Fibroblast of villous mesenchyme (primary cell): ENCODE data around the gene MACROD1. TPM values are rescaled to one million over a fixed set of nuclear protein-coding genes. Genes with fewer than 3 reads are reported as not detected.

ENCODE experiments used
- DNase-seq: peaks from one replicate; pipeline ENCODE4 v3.0.0-alpha.2; 2010; ENCODE audit warnings: low read depth
- H3K4me3 ChIP-seq: 2 replicates; pipeline ENCODE4 v1.5.1; 2011; ENCODE audit warnings: low read depth, mild to moderate bottlenecking, low read length
- small RNA-seq: library from RNA; depleted of rRNA; stranded (forward); fragments of <200 nt; gene quantifications from one replicate; pipeline ENCODE3, GENCODE V24; 2012
- total RNA-seq: library from RNA; depleted of rRNA; stranded (reverse); fragments of >200 nt; gene quantifications from 2 replicates; pipeline ENCODE4 v1.2.3, GENCODE V29; 2012
- TF ChIP-seq, protein P1 (sequence below): IDR thresholded peaks from 2 replicates; pipeline ENCODE4 v1.5.1; 2012; ENCODE audit warnings: low read depth, mild to moderate bottlenecking, low read length; ENCODE audit not compliant: insufficient read depth

The MACROD1 gene
- total RNA-seq, 1 donor = 8.6 TPM

GRCh38 chr11:63961608-63962412 is 204.1 kb downstream of the MACROD1 start:
- DNase-seq = peak; percentile 87
- no peak overlapping the region for H3K4me3 ChIP-seq
- TF ChIP-seq, protein P1, sequence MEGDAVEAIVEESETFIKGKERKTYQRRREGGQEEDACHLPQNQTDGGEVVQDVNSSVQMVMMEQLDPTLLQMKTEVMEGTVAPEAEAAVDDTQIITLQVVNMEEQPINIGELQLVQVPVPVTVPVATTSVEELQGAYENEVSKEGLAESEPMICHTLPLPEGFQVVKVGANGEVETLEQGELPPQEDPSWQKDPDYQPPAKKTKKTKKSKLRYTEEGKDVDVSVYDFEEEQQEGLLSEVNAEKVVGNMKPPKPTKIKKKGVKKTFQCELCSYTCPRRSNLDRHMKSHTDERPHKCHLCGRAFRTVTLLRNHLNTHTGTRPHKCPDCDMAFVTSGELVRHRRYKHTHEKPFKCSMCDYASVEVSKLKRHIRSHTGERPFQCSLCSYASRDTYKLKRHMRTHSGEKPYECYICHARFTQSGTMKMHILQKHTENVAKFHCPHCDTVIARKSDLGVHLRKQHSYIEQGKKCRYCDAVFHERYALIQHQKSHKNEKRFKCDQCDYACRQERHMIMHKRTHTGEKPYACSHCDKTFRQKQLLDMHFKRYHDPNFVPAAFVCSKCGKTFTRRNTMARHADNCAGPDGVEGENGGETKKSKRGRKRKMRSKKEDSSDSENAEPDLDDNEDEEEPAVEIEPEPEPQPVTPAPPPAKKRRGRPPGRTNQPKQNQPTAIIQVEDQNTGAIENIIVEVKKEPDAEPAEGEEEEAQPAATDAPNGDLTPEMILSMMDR = no peak

DNA sequence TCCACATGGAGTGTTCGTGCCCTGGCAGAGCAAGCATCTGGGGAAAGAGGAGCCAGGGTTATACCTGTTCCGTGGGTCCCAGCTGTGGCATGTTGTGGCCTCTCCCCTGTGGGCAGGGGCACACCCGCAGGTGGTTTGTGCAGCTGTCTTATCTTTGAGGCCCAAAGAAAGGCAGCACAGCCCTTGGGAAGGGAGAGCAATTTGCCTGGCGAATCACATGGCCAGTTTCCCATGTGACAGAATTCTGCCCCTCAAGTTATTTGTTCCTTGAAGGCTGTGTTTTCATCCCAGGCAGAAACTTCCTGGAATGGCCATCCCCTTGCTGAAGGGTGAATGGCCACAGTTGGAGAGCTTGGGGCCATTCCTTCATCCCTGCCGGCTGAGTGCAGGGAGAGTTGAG is 207.9 kb downstream of the MACROD1 start:
- no peak overlapping the region for H3K4me3 ChIP-seq
- TF ChIP-seq, protein P1 = no peak
- no peak for DNase-seq

DNA sequence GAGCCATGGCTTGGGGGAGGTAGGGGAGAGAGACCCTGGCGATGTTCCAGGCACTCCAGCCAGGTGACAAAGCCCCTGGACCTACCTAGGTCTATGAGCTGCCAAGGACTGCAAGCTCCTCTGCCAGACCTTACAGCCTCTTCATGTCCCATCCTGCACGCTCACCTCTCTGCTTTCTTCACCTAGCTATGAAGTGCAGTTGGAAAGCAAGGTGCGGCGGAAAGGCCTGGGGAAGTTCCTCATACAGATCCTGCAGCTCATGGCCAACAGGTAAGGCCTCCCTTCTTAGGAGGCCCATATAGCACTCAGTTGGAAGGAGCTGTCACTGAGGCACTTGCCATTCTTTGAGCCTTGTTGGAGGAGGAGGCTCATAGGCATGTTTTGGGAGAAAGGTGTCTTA is 213.3 kb downstream of the MACROD1 start:
- TF ChIP-seq, protein P1 = no peak
- no peak for DNase-seq
- H3K4me3 ChIP-seq = no peak overlapping the region

DNA sequence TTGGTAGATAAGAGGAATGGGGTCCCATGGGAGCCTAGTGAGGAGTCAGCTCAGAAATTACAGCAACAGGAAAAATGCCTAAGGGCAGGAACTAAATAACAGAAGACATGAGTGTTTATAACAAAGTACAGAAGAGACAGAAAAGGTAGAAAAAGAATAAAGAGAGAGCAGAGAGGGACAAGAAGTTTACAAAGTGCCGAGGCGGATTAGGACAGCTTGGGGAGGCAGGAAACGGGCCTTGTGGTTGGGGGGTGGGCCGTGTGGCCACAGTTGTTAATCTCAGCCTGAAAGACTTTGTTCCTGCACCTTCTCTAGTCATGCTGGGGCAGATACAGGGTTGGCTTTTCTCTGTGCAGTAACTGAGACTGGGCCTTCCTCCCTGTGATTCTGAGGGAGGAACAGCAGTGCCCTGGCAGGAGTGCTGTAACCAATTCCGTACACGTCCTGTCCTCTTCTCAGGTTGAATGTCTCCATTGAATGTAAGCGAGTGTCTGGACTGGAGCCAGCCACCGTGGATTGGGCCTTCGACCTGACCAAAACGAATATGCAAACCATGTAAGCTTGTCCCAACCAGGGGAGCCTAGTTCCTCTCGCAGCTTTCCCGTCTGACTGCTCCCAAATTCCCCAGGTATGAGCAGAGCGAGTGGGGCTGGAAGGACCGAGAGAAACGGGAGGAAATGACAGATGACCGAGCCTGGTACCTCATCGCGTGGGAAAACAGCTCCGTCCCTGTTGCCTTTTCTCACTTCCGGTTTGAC is 214.0 kb downstream of the MACROD1 start:
- no peak for DNase-seq
- H3K4me3 ChIP-seq = no peak overlapping the region
- TF ChIP-seq, protein P1 = no peak

Small RNA genes lying within 50 kb of the gene (small RNA-seq; reads per million reads assigned to genes)
- 0.28 reads per million for gene RNU6-45P

Other genes with a start within 250 kb of the MACROD1 start
- gene RCOR2, start 248.9 kb downstream of the MACROD1 start, total RNA-seq = 1.7 and 3.2 TPM in 2 replicates
- gene NAA40, start 227.1 kb downstream of the MACROD1 start, total RNA-seq = 13.5 and 16.4 TPM in 2 replicates
- 225 and 447 TPM in 2 replicates for gene COX8A, start 191.5 kb downstream of the MACROD1 start, total RNA-seq
- 36.4 and 38.0 TPM in 2 replicates for gene OTUB1, start 179.7 kb downstream of the MACROD1 start, total RNA-seq
- gene FLRT1, start 130.2 kb downstream of the MACROD1 start, total RNA-seq = under 0.01 TPM in 2 replicates
- gene STIP1, start 20.1 kb upstream of the MACROD1 start, total RNA-seq = 149 and 206 TPM in 2 replicates
- 4.3 and 7.4 TPM in 2 replicates for gene FERMT3, start 40.6 kb upstream of the MACROD1 start, total RNA-seq
- gene TRPT1, start 60.1 kb upstream of the MACROD1 start, total RNA-seq = 32.4 and 33.2 TPM in 2 replicates
- gene NUDT22, start 60.2 kb upstream of the MACROD1 start, total RNA-seq = 43.6 and 80.5 TPM in 2 replicates
- gene DNAJC4, start 64.4 kb upstream of the MACROD1 start, total RNA-seq = 6.5 and 9.3 TPM in 2 replicates
- gene VEGFB, start 68.5 kb upstream of the MACROD1 start, total RNA-seq = 17.7 and 21.9 TPM in 2 replicates
- 46.7 and 47.5 TPM in 2 replicates for gene FKBP2, start 75.0 kb upstream of the MACROD1 start, total RNA-seq
- gene PPP1R14B, start 80.8 kb upstream of the MACROD1 start, total RNA-seq = 155 and 175 TPM in 2 replicates
- gene PLCB3, start 85.4 kb upstream of the MACROD1 start, total RNA-seq = 53.8 and 66.5 TPM in 2 replicates
- gene BAD, start 118.6 kb upstream of the MACROD1 start, total RNA-seq = 64.3 and 86.7 TPM in 2 replicates
- gene GPR137, start 119.7 kb upstream of the MACROD1 start, total RNA-seq = 10.6 and 10.8 TPM in 2 replicates
- under 0.01 TPM in 1 of 2 replicates, not detected in the other for gene KCNK4, start 125.2 kb upstream of the MACROD1 start, total RNA-seq
- 0.32 TPM in 1 of 2 replicates, not detected in the other for gene CATSPERZ, start 134.2 kb upstream of the MACROD1 start, total RNA-seq
- gene ESRRA, start 139.4 kb upstream of the MACROD1 start, total RNA-seq = 19.3 and 23.3 TPM in 2 replicates
- gene TRMT112, start 151.4 kb upstream of the MACROD1 start, total RNA-seq = 144 and 155 TPM in 2 replicates
- 211 and 230 TPM in 2 replicates for gene PRDX5, start 152.0 kb upstream of the MACROD1 start, total RNA-seq
- 1.7 and 3.5 TPM in 2 replicates for gene CCDC88B, start 174.1 kb upstream of the MACROD1 start, total RNA-seq
- 35.8 and 48.0 TPM in 2 replicates for gene RPS6KA4, start 193.0 kb upstream of the MACROD1 start, total RNA-seq